Smooth muscle cell (in vitro differentiated cells): ENCODE measurements around the gene COA8. TPM values are rescaled to one million over a fixed set of nuclear protein-coding genes. Genes with fewer than 3 reads are reported as not detected.
A peak's percentile ranks its signal among the peaks of the same experiment; 100 is the strongest.

Source experiments
- DNase-seq: peaks from one replicate; lab custom pipeline; 2025; ENCODE audit not compliant: unreplicated experiment; lab: John Stamatoyannopoulos, UW
- H2AFZ ChIP-seq: fragments of 200-600 bp; sonication (generic); 2 replicates; pipeline ENCODE4 v1.6.0; 2016; ENCODE audit warnings: antibody characterized with exemption, low read depth, mild to moderate bottlenecking
- H3F3A ChIP-seq: fragments of 200-600 bp; sonication (generic); 2 replicates; pipeline ENCODE4 v1.6.0; 2017; ENCODE audit warnings: antibody characterized with exemption, low read depth
- H3K27ac ChIP-seq: fragments of 200-600 bp; sonication (generic); 2 replicates; pipeline ENCODE4 v1.5.1; 2016; ENCODE audit warnings: low read depth, mild to moderate bottlenecking
- H3K27me3 ChIP-seq: fragments of 200-600 bp; sonication (generic); 2 replicates; pipeline ENCODE4 v1.6.1; 2016; ENCODE audit warnings: low read depth, mild to moderate bottlenecking
- H3K36me3 ChIP-seq: fragments of 200-600 bp; sonication (generic); 2 replicates; pipeline ENCODE4 v1.5.1; 2016; ENCODE audit warnings: low read depth
- H3K4me1 ChIP-seq: fragments of 200-600 bp; sonication (generic); 2 replicates; pipeline ENCODE4 v1.5.1; 2016; ENCODE audit warnings: low read depth
- H3K4me2 ChIP-seq: fragments of 200-600 bp; sonication (generic); 2 replicates; pipeline ENCODE4 v1.6.0; 2016; ENCODE audit warnings: mild to moderate bottlenecking
- H3K4me3 ChIP-seq: fragments of 200-600 bp; sonication (generic); 2 replicates; pipeline ENCODE4 v1.5.1; 2016; ENCODE audit warnings: mild to moderate bottlenecking
- H3K79me2 ChIP-seq: fragments of 200-600 bp; sonication (generic); 2 replicates; pipeline ENCODE4 v1.6.0; 2016; ENCODE audit warnings: low read depth, mild to moderate bottlenecking
- H3K9ac ChIP-seq: fragments of 200-600 bp; sonication (generic); 2 replicates; pipeline ENCODE4 v1.6.0; 2016; ENCODE audit warnings: low read depth
- H3K9me3 ChIP-seq: fragments of 200-600 bp; sonication (generic); replicated peaks from 2 replicates; pipeline ENCODE4 v1.5.1; 2016; ENCODE audit warnings: low read depth
- H4K20me1 ChIP-seq: fragments of 200-600 bp; sonication (generic); 2 replicates; pipeline ENCODE4 v1.6.0; 2016; ENCODE audit warnings: low read depth
- WGBS: methylation state at CpG from one replicate; pipeline ENCODE4 v1.1.7; 2016; ENCODE audit warnings: low lambda C conversion rate; 5-methylcytosine and 5-hydroxymethylcytosine counted together
- polyA plus RNA-seq: library from polyadenylated mRNA; unstranded; fragments of >200 nt; fragmentation: Nextera tagmentation; extraction: Ambion mirVana; gene quantifications from 2 replicates; pipeline ENCODE4 v1.2.1, GENCODE V29; 2016
- total RNA-seq: library from RNA; depleted of rRNA; stranded (reverse); fragments of >200 nt; gene quantifications from 2 replicates; pipeline ENCODE4 v1.2.3, GENCODE V29; 2014
- TF ChIP-seq, protein P1 (sequence below): fragments of 200-600 bp; sonication (generic); IDR thresholded peaks from 2 replicates; pipeline ENCODE4 v1.5.1; 2017; ENCODE audit warnings: borderline replicate concordance, mild to moderate bottlenecking, antibody characterized with exemption; ENCODE audit not compliant: insufficient read depth, poor library complexity, severe bottlenecking

The COA8 gene
- total and polyA plus RNA-seq, 2 experiments from 2014 or later: 33.4 to 69.9 TPM

DNA sequence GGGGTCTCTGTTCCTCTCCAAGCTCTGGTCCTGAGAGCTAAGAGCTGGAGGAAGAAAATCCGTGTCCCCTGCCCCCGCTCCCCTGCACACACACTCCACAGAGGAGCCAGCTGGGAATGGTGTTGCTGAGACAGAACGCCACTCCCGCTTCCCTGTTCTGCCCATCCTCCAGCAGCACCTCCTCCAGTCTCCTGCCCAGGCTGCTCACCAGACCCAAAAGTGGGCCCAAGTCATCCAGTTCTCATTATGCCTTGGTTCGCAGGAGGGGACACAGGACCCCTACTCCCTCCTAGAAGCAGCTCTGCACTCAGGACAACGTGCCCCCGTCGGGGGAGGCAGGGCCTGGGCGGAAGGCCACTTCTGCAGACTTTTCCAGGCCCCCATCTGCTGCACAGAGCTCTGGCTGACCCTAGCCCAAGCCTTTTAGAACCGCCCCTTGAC is 34.6 kb upstream of the COA8 start:
- Histone ChIP-seq H2AFZ (no peak overlapping the region), H3K27me3 (peaks cover 7% of the 10 kb centered on the region), H3K4me3 (peak overlapping the region; percentile 85), H3K9ac (peak overlapping the region; percentile 84), H3K79me2 (peaks cover 13% of the 10 kb centered on the region), H3F3A (no peaks in the 10 kb centered on the region), H3K4me2 (peak overlapping the region; percentile 99), H4K20me1 (peaks cover 26% of the 10 kb centered on the region), H3K9me3 (no peaks in the 10 kb centered on the region), H3K27ac (peak overlapping the region; percentile 64), H3K36me3 (no peaks in the 10 kb centered on the region), H3K4me1 (peaks cover 15% of the 10 kb centered on the region)
- WGBS: 68% methylated on average over 10 of the region's 10 CpGs
- no peak for DNase-seq
- TF ChIP-seq, protein P1, sequence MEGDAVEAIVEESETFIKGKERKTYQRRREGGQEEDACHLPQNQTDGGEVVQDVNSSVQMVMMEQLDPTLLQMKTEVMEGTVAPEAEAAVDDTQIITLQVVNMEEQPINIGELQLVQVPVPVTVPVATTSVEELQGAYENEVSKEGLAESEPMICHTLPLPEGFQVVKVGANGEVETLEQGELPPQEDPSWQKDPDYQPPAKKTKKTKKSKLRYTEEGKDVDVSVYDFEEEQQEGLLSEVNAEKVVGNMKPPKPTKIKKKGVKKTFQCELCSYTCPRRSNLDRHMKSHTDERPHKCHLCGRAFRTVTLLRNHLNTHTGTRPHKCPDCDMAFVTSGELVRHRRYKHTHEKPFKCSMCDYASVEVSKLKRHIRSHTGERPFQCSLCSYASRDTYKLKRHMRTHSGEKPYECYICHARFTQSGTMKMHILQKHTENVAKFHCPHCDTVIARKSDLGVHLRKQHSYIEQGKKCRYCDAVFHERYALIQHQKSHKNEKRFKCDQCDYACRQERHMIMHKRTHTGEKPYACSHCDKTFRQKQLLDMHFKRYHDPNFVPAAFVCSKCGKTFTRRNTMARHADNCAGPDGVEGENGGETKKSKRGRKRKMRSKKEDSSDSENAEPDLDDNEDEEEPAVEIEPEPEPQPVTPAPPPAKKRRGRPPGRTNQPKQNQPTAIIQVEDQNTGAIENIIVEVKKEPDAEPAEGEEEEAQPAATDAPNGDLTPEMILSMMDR: no peak

DNA sequence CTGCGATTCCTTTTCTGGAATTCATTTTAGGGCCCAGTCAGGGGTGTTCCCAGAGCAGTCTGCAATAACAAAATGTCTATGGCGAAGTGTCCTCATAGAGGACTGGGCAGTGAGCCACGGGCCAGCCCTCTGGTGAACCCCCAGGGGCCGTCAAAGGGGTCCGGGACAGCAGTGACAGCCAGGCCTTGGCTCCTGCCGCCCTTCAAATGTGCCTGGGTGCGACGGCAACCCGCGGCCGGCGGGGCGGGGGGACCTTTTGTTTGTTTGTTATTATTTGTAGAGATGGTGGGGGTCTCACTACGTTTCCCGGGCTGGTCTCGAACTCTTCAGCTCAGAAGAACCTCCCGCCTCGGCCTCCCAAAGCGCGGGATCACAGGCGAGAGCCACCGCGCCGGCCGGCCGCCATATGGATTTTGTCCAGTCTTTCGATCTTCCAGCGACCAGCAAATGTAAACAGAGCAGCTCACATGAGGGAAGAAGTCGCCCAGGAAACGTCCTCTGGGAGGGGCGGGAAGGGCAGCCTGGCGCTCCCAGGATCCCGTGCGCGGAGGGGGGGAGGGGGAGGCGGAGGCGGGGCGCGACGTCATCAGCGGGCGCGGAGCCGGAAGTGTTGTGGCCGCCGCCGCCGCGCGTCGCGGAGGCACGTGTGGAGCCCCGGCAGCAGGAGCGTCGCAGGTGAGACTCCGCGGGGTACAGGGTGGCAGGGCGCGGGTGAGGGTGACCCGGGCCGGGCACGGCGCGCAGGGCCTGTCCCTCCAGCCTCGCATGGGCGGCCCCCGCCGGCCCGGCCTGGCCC is 34.0 kb upstream of the COA8 start, which contains the start of gene TRMT61A:
Gene TRMT61A (plus strand): TSS at position 610 of the 796 bp plus-strand sequence. CDS start 783 bp downstream, outside the sequence.
- Histone ChIP-seq H3F3A (no peaks in the 10 kb centered on the region), H3K4me2 (peak within 1 kb of the TSS; percentile 99), H3K9ac (peak within 1 kb of the TSS; percentile 84), H3K9me3 (no peaks in the 10 kb centered on the region), H3K36me3 (no peaks in the 10 kb centered on the region), H3K27me3 (peaks cover under 1% of the 10 kb centered on the region), H3K4me1 (peaks cover 13% of the 10 kb centered on the region), H3K4me3 (peak within 1 kb of the TSS; percentile 85), H3K79me2 (peaks cover 13% of the 10 kb centered on the region), H2AFZ (no peak within 1 kb of the TSS), H4K20me1 (peaks cover 26% of the 10 kb centered on the region), H3K27ac (peak within 1 kb of the TSS; percentile 64)
- TF ChIP-seq, protein P1: no peak
- WGBS: 7% methylated on average over 62 of the region's 70 CpGs
- DNase-seq: peak; percentile 81

DNA sequence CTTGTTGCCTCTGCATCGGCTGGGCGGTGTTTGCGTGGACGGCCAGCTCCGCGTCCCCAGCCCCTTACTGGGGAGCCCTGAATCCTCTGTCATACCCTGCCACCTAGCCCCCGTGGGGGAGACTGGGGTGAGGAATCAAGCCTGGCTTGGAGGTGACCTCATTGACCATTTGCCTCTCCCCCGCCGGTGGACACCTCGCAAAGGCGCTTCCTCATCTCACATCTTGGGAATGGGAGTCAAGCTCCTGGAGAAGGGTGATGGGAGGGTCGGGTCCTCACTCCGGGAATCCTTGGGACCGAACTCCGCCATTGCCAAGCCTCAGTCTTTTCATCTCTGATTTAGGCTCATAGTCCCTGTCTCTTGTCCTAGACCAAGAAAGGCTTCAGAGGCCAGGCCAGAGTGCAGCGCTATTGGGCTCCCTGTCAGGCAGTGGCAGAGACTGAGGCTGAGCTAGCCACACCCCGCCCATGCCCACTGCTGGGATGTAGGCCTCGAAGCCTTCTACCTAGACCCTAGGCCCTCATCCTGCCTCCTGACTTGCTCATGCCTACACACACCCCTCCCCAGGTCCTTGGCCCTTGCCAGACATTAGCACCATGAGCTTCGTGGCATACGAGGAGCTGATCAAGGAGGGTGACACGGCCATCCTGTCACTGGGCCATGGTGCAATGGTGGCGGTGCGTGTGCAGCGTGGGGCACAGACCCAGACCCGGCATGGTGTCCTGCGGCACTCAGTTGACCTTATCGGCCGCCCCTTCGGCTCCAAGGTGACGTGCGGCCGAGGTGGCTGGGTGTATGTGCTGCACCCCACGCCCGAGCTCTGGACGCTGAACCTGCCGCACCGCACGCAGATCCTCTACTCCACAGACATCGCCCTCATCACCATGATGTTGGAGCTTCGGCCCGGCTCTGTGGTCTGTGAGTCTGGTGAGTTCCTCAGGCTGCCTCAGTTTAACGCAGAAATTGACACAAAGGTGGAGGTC is 33.1 kb upstream of the COA8 start:
- TF ChIP-seq, protein P1: no peak
- Histone ChIP-seq H2AFZ (no peak overlapping the region), H3K4me3 (peak overlapping the region; percentile 85), H3K27me3 (no peaks in the 10 kb centered on the region), H3K79me2 (peaks cover 13% of the 10 kb centered on the region), H3K4me1 (peaks cover 13% of the 10 kb centered on the region), H3K9ac (peak overlapping the region; percentile 81), H4K20me1 (peaks cover 26% of the 10 kb centered on the region), H3K9me3 (no peaks in the 10 kb centered on the region), H3K4me2 (peak overlapping the region; percentile 99), H3K36me3 (no peaks in the 10 kb centered on the region), H3K27ac (no peak overlapping the region), H3F3A (no peaks in the 10 kb centered on the region)
- no peak for DNase-seq
- WGBS: 57% methylated on average over 42 of the region's 42 CpGs
